Smooth muscle cell (in vitro differentiated cells): ENCODE results near the gene UROD. TPM values are rescaled to one million over a fixed set of nuclear protein-coding genes. Genes with fewer than 3 reads are reported as not detected.
A peak's percentile ranks its signal among the peaks of the same experiment; 100 is the strongest.
"Not testable (repeated sequence)": the region's sequence is repeated elsewhere in the genome, so short reads cannot be mapped to it uniquely, and the experiment has no call there.

ENCODE experiments used
- DNase-seq: peaks from one replicate; lab custom pipeline; 2025; ENCODE audit not compliant: unreplicated experiment; lab: John Stamatoyannopoulos, UW
- H2AFZ ChIP-seq: fragments of 200-600 bp; sonication (generic); 2 replicates; pipeline ENCODE4 v1.6.0; 2016; ENCODE audit warnings: antibody characterized with exemption, low read depth, mild to moderate bottlenecking
- H3F3A ChIP-seq: fragments of 200-600 bp; sonication (generic); 2 replicates; pipeline ENCODE4 v1.6.0; 2017; ENCODE audit warnings: antibody characterized with exemption, low read depth
- H3K27ac ChIP-seq: fragments of 200-600 bp; sonication (generic); 2 replicates; pipeline ENCODE4 v1.5.1; 2016; ENCODE audit warnings: low read depth, mild to moderate bottlenecking
- H3K27me3 ChIP-seq: fragments of 200-600 bp; sonication (generic); 2 replicates; pipeline ENCODE4 v1.6.1; 2016; ENCODE audit warnings: low read depth, mild to moderate bottlenecking
- H3K36me3 ChIP-seq: fragments of 200-600 bp; sonication (generic); 2 replicates; pipeline ENCODE4 v1.5.1; 2016; ENCODE audit warnings: low read depth
- H3K4me1 ChIP-seq: fragments of 200-600 bp; sonication (generic); 2 replicates; pipeline ENCODE4 v1.5.1; 2016; ENCODE audit warnings: low read depth
- H3K4me2 ChIP-seq: fragments of 200-600 bp; sonication (generic); 2 replicates; pipeline ENCODE4 v1.6.0; 2016; ENCODE audit warnings: mild to moderate bottlenecking
- H3K4me3 ChIP-seq: fragments of 200-600 bp; sonication (generic); 2 replicates; pipeline ENCODE4 v1.5.1; 2016; ENCODE audit warnings: mild to moderate bottlenecking
- H3K79me2 ChIP-seq: fragments of 200-600 bp; sonication (generic); 2 replicates; pipeline ENCODE4 v1.6.0; 2016; ENCODE audit warnings: low read depth, mild to moderate bottlenecking
- H3K9ac ChIP-seq: fragments of 200-600 bp; sonication (generic); 2 replicates; pipeline ENCODE4 v1.6.0; 2016; ENCODE audit warnings: low read depth
- H3K9me3 ChIP-seq: fragments of 200-600 bp; sonication (generic); replicated peaks from 2 replicates; pipeline ENCODE4 v1.5.1; 2016; ENCODE audit warnings: low read depth
- H4K20me1 ChIP-seq: fragments of 200-600 bp; sonication (generic); 2 replicates; pipeline ENCODE4 v1.6.0; 2016; ENCODE audit warnings: low read depth
- WGBS: methylation state at CpG from one replicate; pipeline ENCODE4 v1.1.7; 2016; ENCODE audit warnings: low lambda C conversion rate; 5-methylcytosine and 5-hydroxymethylcytosine counted together
- polyA plus RNA-seq: library from polyadenylated mRNA; unstranded; fragments of >200 nt; fragmentation: Nextera tagmentation; extraction: Ambion mirVana; gene quantifications from 2 replicates; pipeline ENCODE4 v1.2.1, GENCODE V29; 2016
- total RNA-seq: library from RNA; depleted of rRNA; stranded (reverse); fragments of >200 nt; gene quantifications from 2 replicates; pipeline ENCODE4 v1.2.3, GENCODE V29; 2014
- TF ChIP-seq, protein P1 (sequence below): fragments of 200-600 bp; sonication (generic); IDR thresholded peaks from 2 replicates; pipeline ENCODE4 v1.5.1; 2017; ENCODE audit warnings: borderline replicate concordance, mild to moderate bottlenecking, antibody characterized with exemption; ENCODE audit not compliant: insufficient read depth, poor library complexity, severe bottlenecking

Gene UROD
- total and polyA plus RNA-seq, 2 experiments from 2014 or later, result 82.4 to 123 TPM

DNA sequence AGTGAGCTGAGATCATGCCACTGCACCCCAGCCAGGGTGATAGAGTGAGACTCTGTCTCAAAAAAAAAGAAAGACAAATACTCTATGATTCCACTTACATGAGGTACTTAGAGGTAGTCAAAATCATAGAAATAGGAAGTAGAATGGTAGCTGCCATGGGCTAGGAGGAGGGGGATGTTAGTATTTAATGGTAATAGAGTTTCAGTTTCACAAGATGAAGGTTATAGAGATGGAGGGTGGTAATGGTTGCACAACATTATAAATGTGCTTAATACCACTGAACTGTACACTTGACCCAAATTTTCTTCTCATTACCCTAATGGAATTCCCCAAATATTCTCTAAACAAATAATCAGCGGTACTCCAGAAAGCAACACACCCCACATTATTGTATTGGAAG, 38.4 kb upstream of the UROD start:
- no peaks in the 10 kb centered on the region for H3K79me2 ChIP-seq
- no peaks in the 10 kb centered on the region for H3F3A ChIP-seq
- H3K9ac ChIP-seq, result no peak overlapping the region
- peaks cover 4% of the 10 kb centered on the region for H4K20me1 ChIP-seq
- no peak overlapping the region for H3K27ac ChIP-seq
- WGBS, result 97% methylated on average over 1 of the region's 1 CpG
- no peaks in the 10 kb centered on the region for H3K4me1 ChIP-seq
- no peak overlapping the region for H2AFZ ChIP-seq
- H3K9me3 ChIP-seq, result no peaks in the 10 kb centered on the region
- no peak overlapping the region for H3K4me2 ChIP-seq
- DNase-seq, result no peak
- H3K36me3 ChIP-seq, result peaks cover 24% of the 10 kb centered on the region
- no peak overlapping the region for H3K4me3 ChIP-seq
- H3K27me3 ChIP-seq, result no peaks in the 10 kb centered on the region
- TF ChIP-seq, protein P1, sequence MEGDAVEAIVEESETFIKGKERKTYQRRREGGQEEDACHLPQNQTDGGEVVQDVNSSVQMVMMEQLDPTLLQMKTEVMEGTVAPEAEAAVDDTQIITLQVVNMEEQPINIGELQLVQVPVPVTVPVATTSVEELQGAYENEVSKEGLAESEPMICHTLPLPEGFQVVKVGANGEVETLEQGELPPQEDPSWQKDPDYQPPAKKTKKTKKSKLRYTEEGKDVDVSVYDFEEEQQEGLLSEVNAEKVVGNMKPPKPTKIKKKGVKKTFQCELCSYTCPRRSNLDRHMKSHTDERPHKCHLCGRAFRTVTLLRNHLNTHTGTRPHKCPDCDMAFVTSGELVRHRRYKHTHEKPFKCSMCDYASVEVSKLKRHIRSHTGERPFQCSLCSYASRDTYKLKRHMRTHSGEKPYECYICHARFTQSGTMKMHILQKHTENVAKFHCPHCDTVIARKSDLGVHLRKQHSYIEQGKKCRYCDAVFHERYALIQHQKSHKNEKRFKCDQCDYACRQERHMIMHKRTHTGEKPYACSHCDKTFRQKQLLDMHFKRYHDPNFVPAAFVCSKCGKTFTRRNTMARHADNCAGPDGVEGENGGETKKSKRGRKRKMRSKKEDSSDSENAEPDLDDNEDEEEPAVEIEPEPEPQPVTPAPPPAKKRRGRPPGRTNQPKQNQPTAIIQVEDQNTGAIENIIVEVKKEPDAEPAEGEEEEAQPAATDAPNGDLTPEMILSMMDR, result no peak

DNA sequence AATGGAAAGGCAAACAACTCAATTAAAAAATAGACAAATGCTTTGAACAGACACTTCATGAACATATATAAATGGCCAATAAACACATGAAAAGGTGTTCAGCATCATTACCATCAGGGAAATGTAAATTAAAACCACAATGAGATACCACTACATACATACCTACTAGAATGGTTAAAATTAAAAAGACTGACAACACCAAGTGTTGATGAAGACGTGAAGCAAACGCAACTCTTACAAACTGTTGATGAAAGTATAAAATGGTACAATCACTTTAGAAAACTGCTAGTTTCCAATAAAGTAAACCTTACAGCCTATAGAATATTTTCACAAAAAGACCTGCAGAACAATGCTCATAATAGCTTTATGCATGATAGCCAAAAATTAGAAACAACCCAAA, 35.8 kb upstream of the UROD start:
- peaks cover 24% of the 10 kb centered on the region for H3K36me3 ChIP-seq
- H3K4me2 ChIP-seq, result no peak overlapping the region
- no peak overlapping the region for H3K9ac ChIP-seq
- H3K9me3 ChIP-seq, result no peaks in the 10 kb centered on the region
- 97% methylated on average over 2 of the region's 2 CpGs for WGBS
- H3K79me2 ChIP-seq, result no peaks in the 10 kb centered on the region
- no peak for DNase-seq
- H4K20me1 ChIP-seq, result peaks cover 4% of the 10 kb centered on the region
- no peak overlapping the region for H2AFZ ChIP-seq
- H3K4me1 ChIP-seq, result no peaks in the 10 kb centered on the region
- H3K27me3 ChIP-seq, result no peaks in the 10 kb centered on the region
- TF ChIP-seq, protein P1, result no peak
- no peak overlapping the region for H3K27ac ChIP-seq
- no peaks in the 10 kb centered on the region for H3F3A ChIP-seq
- H3K4me3 ChIP-seq, result no peak overlapping the region

DNA sequence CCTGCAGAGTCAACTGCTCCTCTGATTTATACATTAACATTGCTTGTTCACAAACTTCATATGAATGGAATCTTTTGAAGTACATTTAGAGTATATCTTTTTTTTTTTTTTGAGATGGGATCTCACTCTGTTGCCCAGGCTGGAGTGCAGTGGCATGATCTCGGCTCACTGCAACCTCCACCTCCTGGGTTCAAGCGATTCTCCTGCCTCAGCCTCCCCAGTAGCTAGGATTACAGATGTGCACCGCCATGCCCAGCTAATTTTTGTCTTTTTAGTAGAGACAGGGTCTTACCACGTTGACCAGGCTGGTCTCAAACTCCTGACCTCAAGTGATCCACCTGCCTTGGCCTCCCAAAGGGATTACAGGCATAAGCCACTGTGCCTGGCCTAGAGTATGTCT, 34.7 kb upstream of the UROD start:
- not testable (repeated sequence) for H3K9me3 ChIP-seq, H2AFZ ChIP-seq, H3K27me3 ChIP-seq, H3K4me2 ChIP-seq, DNase-seq, H4K20me1 ChIP-seq, H3K27ac ChIP-seq, H3K79me2 ChIP-seq, H3K4me1 ChIP-seq, H3F3A ChIP-seq, H3K9ac ChIP-seq, H3K4me3 ChIP-seq
- 98% methylated on average over 4 of the region's 4 CpGs for WGBS
- peaks cover 24% of the 10 kb centered on the region for H3K36me3 ChIP-seq

DNA sequence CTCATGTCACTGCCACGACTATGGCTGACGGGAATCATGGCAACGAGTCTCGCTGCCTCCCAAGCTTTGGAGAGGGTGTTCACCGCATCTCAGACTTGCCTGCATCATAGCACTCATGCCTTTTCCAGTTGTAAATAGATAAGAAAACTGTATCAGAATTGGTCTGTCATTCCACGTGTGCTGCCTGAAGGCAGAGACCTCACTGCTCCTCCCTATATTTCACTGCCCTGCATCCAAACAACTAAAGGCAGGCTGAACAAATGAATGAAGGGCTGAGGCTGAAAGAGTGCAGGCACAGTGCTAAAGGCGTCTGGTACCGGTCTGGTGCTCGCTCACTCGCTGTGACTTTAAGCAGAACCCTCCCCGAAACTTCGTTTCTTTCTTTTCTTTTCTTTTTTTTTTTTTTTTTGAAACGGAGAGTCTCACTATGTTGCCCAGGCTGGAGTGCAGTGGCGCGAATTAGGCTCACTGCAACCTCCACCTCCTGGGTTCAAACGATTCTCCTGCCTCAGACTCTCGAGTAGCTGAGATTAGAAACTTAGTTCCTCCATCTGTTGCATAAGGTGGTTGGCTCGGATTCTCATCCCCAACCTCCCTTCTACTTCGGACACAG, 26.2 kb upstream of the UROD start:
- peak overlapping the region; percentile 93 for H3K4me2 ChIP-seq
- TF ChIP-seq, protein P1, result no peak
- H3K9ac ChIP-seq, result peak overlapping the region; percentile 30
- H2AFZ ChIP-seq, result peak overlapping the region; percentile 85
- no peaks in the 10 kb centered on the region for H4K20me1 ChIP-seq
- peaks cover 22% of the 10 kb centered on the region for H3K79me2 ChIP-seq
- H3K4me1 ChIP-seq, result no peaks in the 10 kb centered on the region
- no peak for DNase-seq
- H3K36me3 ChIP-seq, result no peaks in the 10 kb centered on the region
- H3K27ac ChIP-seq, result no peak overlapping the region
- peak overlapping the region; percentile 63 for H3K4me3 ChIP-seq
- H3K27me3 ChIP-seq, result no peaks in the 10 kb centered on the region
- WGBS, result 15% methylated on average over 18 of the region's 19 CpGs
- H3K9me3 ChIP-seq, result no peaks in the 10 kb centered on the region
- no peaks in the 10 kb centered on the region for H3F3A ChIP-seq
